Activated naive CD4-positive, alpha-beta T cell treated with anti-CD3 and anti-CD28 coated beads, Interleukin-2, amount 50 U/mL, for 24 hours (primary cell): ENCODE measurements around the gene HNRNPH3.

Experiments used
- H3K27ac Mint-ChIP-seq: one replicate; pipeline ENCODE4 v1.8.0; 2021; ENCODE audit warnings: mild to moderate bottlenecking, mixed read lengths
- H3K27me3 Mint-ChIP-seq: one replicate; pipeline ENCODE4 v1.8.0; 2021; ENCODE audit warnings: mixed read lengths
- H3K36me3 Mint-ChIP-seq: one replicate; pipeline ENCODE4 v1.8.0; 2021; ENCODE audit warnings: mixed read lengths
- H3K4me1 Mint-ChIP-seq: one replicate; pipeline ENCODE4 v1.8.0; 2021; ENCODE audit warnings: mixed read lengths
- H3K4me3 Mint-ChIP-seq: one replicate; pipeline ENCODE4 v1.8.0; 2021; ENCODE audit warnings: mild to moderate bottlenecking, mixed read lengths
- H3K9me3 Mint-ChIP-seq: one replicate; pipeline ENCODE4 v1.8.0; 2021; ENCODE audit warnings: mixed read lengths

The HNRNPH3 gene

DNA sequence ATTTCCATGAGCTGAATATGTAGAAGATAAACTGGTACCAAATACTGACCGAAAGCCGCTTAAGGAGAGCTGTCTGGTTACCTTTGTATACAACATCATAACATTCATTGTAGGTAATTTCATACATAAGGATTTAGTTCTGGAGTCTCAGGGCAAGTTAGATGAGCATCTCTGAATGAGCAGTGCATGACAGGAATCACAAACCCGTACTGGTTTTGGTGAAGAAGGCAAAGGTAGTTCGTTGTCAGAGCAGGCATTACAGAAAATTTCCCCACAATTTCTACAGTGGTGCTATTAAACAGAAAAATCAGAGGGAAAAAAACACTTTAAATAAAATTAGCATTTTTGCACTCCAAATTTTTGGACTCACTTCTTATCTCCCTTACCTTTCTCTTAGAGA is 13.8 kb downstream of the HNRNPH3 start:
- H3K9me3 Mint-ChIP-seq: no peaks in the 10 kb centered on the region
- peaks cover 26% of the 10 kb centered on the region for H3K4me1 Mint-ChIP-seq
- no peak overlapping the region for H3K4me3 Mint-ChIP-seq
- H3K27ac Mint-ChIP-seq: peak overlapping the region; percentile 37
- no peaks in the 10 kb centered on the region for H3K27me3 Mint-ChIP-seq
- H3K36me3 Mint-ChIP-seq: peaks cover 21% of the 10 kb centered on the region

DNA sequence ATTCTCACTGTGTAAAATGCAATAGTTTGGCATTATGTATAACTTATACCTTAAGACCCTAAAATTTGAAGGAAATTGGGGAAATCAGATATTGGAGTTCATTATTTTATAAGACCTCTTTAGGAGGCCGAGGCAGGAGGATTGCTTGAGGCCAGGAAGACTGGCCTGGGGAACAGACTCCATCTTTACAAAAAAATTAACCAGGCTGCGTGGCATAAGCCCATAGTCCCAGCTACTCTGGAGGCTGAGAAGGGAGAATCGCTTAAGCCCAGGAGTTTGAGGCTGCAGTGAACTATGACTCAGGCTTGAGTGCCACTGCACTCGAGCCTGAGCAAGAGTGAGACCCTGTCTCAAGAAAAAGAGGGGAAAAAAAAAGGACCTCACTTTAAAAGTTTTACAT is 14.9 kb downstream of the HNRNPH3 start:
- peaks cover 15% of the 10 kb centered on the region for H3K36me3 Mint-ChIP-seq
- peaks cover 20% of the 10 kb centered on the region for H3K4me1 Mint-ChIP-seq
- H3K4me3 Mint-ChIP-seq: no peak overlapping the region
- H3K27me3 Mint-ChIP-seq: no peaks in the 10 kb centered on the region
- H3K27ac Mint-ChIP-seq: peak overlapping the region; percentile 82
- H3K9me3 Mint-ChIP-seq: no peaks in the 10 kb centered on the region

DNA sequence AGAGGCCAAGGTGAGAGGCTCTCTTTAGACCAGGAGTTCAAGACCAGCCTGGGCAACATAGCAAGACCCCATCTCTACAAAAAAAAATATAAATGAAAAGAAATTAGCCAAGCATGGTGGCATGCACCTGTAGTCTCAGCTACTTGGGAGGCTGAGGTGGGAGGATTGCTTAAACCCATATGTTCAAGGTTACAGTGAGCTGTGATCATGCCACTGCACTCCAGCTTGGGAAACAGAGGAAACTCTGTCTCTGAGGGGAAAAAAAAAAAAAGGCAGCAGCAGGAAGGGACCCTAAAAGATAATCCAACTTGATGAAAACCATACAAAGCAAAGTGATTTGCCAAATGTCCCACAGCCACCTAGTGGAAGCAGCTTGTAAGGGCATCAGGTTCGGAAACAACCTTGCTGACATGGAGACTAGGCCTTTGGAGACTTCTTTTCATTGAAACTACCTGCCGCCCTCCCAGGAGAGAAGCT is 16.4 kb downstream of the HNRNPH3 start:
- H3K27me3 Mint-ChIP-seq: no peaks in the 10 kb centered on the region
- peaks cover 12% of the 10 kb centered on the region for H3K36me3 Mint-ChIP-seq
- H3K9me3 Mint-ChIP-seq: no peaks in the 10 kb centered on the region
- peak overlapping the region; percentile 74 for H3K27ac Mint-ChIP-seq
- H3K4me1 Mint-ChIP-seq: peaks cover 14% of the 10 kb centered on the region
- H3K4me3 Mint-ChIP-seq: no peak overlapping the region

DNA sequence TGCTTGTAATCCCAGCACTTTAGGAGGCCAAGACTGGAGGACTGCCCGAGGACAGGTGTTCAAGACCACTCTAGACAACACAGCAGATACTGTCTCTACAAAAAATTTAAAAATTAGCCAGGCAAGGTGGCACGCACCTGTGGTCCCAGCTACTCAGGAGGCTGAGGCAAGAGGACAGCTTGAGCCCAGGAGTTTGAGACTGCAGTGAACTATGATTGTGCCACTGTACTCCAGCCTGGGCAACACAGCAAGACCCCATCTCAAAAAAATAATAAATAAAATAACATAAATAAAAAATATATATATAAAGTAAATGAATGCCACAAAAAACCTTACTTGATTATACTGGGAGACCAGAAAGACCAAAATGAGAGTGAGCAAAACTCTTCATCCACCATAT is 21.7 kb downstream of the HNRNPH3 start:
- Mint-ChIP-seq H3K27ac (no peak overlapping the region), H3K9me3 (no peaks in the 10 kb centered on the region), H3K4me1 (peaks cover 5% of the 10 kb centered on the region), H3K36me3 (peaks cover 8% of the 10 kb centered on the region), H3K27me3 (no peaks in the 10 kb centered on the region), H3K4me3 (no peak overlapping the region)

DNA sequence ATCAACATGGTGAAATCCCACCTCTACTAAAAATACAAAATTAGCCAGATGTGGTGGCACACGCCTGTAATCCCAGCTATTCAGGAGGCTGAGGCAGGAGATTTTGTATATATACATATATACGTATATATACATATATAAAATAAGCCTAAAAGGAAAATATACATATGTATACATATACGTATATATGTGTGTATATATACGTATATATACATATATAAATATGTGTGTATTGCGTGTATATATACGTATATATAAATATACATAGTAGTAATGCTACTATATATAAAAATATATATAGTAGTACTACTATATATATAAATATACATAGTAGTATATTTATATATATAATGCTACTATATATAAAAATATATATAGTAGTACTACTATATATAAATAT is 27.3 kb downstream of the HNRNPH3 start:
- no peak overlapping the region for H3K27ac Mint-ChIP-seq
- no peaks in the 10 kb centered on the region for H3K27me3 Mint-ChIP-seq
- no peak overlapping the region for H3K4me3 Mint-ChIP-seq
- no peaks in the 10 kb centered on the region for H3K9me3 Mint-ChIP-seq
- no peaks in the 10 kb centered on the region for H3K4me1 Mint-ChIP-seq
- H3K36me3 Mint-ChIP-seq: peaks cover 3% of the 10 kb centered on the region

DNA sequence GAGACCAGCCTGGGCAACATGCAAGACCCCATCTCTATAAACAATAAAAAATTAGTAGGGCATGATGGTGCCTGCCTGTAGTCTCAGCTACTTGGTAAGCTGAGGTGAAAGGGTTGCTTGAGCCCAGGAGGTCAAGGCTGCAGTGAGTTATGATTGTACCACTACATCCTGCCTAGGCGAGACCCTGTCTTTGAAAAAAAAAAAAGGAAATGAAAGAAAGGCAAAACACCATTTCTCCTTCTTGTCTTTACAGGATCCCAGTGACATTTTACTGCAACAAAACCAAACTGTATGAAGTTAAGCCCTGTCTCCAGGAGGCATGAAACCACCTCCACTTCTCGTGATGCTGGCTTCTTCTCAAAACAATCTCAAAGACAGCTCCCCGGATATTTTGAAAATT is 30.7 kb downstream of the HNRNPH3 start:
- no peaks in the 10 kb centered on the region for H3K4me1 Mint-ChIP-seq
- H3K36me3 Mint-ChIP-seq: peaks cover 3% of the 10 kb centered on the region
- H3K9me3 Mint-ChIP-seq: no peaks in the 10 kb centered on the region
- no peak overlapping the region for H3K4me3 Mint-ChIP-seq
- peak overlapping the region; percentile 17 for H3K27ac Mint-ChIP-seq
- no peaks in the 10 kb centered on the region for H3K27me3 Mint-ChIP-seq

DNA sequence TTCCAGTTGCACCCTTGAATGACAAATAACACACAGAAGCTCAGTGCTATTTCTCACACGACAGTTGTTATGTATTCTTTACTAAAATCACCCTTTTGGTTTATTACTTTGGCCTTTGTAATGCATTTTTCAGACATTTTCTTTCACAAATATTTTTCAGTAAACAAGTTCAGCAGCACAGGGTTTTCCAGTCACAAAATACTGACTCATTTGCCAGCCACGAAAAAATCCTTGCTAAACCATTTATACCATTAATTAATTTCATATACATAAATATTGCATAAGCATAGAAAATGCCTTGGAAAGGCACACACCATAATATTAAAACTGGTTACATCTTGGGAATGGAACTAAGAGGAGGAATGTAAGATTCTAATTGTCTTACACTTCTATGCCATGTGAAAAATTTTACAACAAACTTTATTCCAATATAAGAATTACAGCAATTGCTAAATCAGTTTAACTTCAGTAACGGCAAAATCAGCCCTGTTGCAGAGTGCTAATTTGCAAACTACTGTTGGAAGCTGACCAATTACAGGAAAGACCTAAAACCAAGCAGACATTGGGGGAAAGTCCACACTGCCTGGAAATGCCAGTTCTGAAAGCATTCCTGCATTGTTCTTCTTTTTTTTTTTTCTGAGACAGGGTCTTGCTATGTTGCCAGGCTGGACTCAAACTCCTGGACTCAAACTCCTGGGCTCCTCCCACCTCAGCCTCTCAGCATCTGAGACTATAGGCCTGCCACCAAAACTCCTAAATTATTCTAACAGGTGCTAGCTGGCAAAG is 32.4 kb downstream of the HNRNPH3 start:
- Mint-ChIP-seq H3K27me3 (no peaks in the 10 kb centered on the region), H3K4me1 (no peaks in the 10 kb centered on the region), H3K27ac (no peak overlapping the region)

DNA sequence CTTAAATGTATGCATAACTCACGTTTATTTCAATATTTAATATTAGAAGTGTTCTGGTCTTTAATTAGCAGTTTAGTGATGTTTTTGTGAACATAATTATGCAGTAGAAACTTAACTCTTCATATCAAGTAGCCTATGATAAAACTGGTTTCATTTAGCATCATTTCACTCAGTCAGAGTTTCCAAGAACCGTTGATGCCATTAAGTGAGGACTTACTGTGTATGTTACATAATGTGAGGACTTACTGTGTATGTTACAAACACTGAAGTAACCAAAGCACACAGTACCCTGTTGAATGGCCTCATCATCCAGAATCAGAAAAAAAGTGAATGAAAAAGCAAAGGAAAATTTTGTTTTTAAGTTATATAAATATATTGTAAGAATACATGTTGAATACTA is 33.7 kb downstream of the HNRNPH3 start:
- Mint-ChIP-seq H3K27ac (no peak overlapping the region), H3K27me3 (no peaks in the 10 kb centered on the region), H3K9me3 (no peaks in the 10 kb centered on the region), H3K4me1 (no peaks in the 10 kb centered on the region), H3K4me3 (no peak overlapping the region), H3K36me3 (peaks cover 6% of the 10 kb centered on the region)

More for the DNA sequence above, 32.4 kb downstream of the HNRNPH3 start:
- Mint-ChIP-seq H3K36me3 (peaks cover 3% of the 10 kb centered on the region), H3K4me3 (no peak overlapping the region), H3K9me3 (no peaks in the 10 kb centered on the region)

DNA sequence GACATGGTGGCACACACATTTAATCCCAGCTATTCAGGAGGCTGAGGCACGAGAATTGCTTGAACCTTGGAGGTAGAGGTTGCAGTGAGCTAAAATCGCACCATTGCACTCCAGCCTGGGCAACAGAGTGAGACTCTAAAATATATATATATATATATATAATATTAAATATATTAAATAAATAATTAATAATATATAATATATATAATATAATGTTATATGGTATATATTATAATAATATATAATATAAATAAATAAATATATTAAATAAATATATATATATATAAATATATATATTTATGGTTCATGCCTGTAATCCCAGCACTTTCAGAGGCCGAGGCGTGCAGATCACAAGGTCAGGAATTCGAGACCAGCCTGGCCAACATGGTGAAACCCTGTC is 34.7 kb downstream of the HNRNPH3 start:
- no peak overlapping the region for H3K27ac Mint-ChIP-seq
- no peak overlapping the region for H3K4me3 Mint-ChIP-seq
- H3K36me3 Mint-ChIP-seq: peaks cover 10% of the 10 kb centered on the region
- H3K27me3 Mint-ChIP-seq: no peaks in the 10 kb centered on the region
- no peaks in the 10 kb centered on the region for H3K9me3 Mint-ChIP-seq
- H3K4me1 Mint-ChIP-seq: no peaks in the 10 kb centered on the region

DNA sequence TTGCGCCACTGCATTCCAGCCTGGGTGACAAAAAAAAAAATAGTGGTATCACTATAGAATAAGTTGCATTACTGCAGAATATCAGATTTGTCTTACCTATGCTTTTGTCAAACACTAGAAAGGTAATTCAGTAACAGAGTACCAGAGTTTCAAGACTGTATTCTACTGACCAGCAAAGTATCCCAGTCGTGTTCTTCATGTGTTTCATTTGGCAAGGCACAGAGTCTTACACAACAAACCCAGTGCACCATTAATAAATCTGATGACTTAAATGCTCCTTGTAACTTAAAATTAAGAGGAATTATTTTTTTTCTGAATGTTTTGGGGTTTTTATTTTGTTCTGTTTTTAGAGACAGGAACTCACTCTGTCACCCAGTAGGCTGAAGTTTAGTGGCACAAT is 35.3 kb downstream of the HNRNPH3 start:
- Mint-ChIP-seq H3K27ac (no peak overlapping the region), H3K9me3 (no peaks in the 10 kb centered on the region), H3K36me3 (peaks cover 14% of the 10 kb centered on the region), H3K27me3 (no peaks in the 10 kb centered on the region), H3K4me3 (no peak overlapping the region), H3K4me1 (no peaks in the 10 kb centered on the region)

DNA sequence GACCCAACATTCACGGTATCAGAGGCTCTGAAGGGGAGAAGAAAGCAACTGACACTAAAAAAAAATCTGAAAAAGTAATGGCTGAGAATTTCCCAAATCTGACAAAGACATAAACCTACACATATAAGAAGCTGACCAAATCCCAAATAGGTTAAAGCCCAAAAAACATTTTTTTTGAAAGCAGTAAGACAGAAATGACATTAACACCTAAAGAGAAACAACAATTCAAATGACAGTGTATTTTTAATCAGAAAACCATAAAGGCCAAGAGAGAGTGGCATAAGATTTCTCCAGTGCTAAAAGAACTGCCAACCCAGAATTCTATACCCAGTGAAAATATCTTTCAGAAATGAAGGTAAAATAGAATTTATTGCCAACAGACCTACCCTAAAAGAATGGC is 39.7 kb downstream of the HNRNPH3 start:
- Mint-ChIP-seq H3K4me3 (no peak overlapping the region), H3K27me3 (no peaks in the 10 kb centered on the region), H3K36me3 (peaks cover 26% of the 10 kb centered on the region), H3K27ac (no peak overlapping the region), H3K4me1 (no peaks in the 10 kb centered on the region), H3K9me3 (peaks cover 4% of the 10 kb centered on the region)

DNA sequence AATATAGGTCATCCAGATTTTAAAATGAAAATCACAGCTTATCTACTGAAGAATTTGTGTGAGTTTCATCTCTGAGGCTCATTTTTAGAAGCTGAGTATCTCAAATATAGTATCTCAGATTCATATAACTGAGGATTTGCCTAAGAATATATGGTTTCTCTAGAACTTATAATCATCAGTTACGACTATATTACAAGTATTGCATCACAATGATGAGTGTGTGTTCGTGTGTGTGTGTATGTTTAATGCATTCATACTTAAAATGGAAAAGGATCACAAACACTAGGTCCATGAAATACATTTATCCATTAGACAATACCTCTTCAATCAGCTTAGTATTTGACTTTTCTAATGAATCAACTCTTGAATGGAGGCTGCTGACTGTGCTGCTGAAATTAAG is 53.9 kb downstream of the HNRNPH3 start:
- Mint-ChIP-seq H3K27ac (no peak overlapping the region), H3K4me3 (no peak overlapping the region), H3K9me3 (no peaks in the 10 kb centered on the region), H3K4me1 (no peaks in the 10 kb centered on the region), H3K36me3 (peaks cover 10% of the 10 kb centered on the region), H3K27me3 (no peaks in the 10 kb centered on the region)
